Stimulated activated CD4-positive, alpha-beta T cell treated with anti-CD3 and anti-CD28 coated beads, Interleukin-1b, Interleukin-23, amount 100 ng/mL, for 1 hour (primary cell): ENCODE data around the gene ASTE1.
"Not testable (repeated sequence)": the region's sequence is repeated elsewhere in the genome, so short reads cannot be mapped to it uniquely, and the experiment has no call there.

Experiments
- DNase-seq, 2 donors: peaks; one replicate each; pipeline ENCODE4 v3.0.0-alpha.2; 2020; ENCODE audit warnings: low read depth in 2 of 2

The ASTE1 gene

GRCh38 chr3:131008326-131008725 lies 18.3 kb downstream of the ASTE1 start:
- DNase-seq = no peak

GRCh38 chr3:131007782-131008181 lies 18.8 kb downstream of the ASTE1 start:
- no peak for DNase-seq

- no peak for DNase-seq
Measured at GRCh38 chr3:131007256-131007655, 19.4 kb downstream of the ASTE1 start.

GRCh38 chr3:131004603-131005002 lies 22.0 kb downstream of the ASTE1 start:
- no peak for DNase-seq

GRCh38 chr3:131001071-131001470 lies 25.6 kb downstream of the ASTE1 start:
- DNase-seq = no peak

- no peak for DNase-seq
Measured at GRCh38 chr3:130997289-130997688, 29.3 kb downstream of the ASTE1 start.

- DNase-seq = no peak
Measured at GRCh38 chr3:130992344-130992743, 34.3 kb downstream of the ASTE1 start.

GRCh38 chr3:130991126-130991525 lies 35.5 kb downstream of the ASTE1 start:
- no peak for DNase-seq

GRCh38 chr3:130990282-130990681 lies 36.3 kb downstream of the ASTE1 start:
- no peak for DNase-seq

- no peak for DNase-seq
Measured at GRCh38 chr3:130981469-130981868, 45.2 kb downstream of the ASTE1 start.

GRCh38 chr3:130979117-130979516 lies 47.5 kb downstream of the ASTE1 start:
- no peak for DNase-seq

GRCh38 chr3:130976706-130977105 lies 49.9 kb downstream of the ASTE1 start:
- no peak for DNase-seq

GRCh38 chr3:130975251-130975650 lies 51.4 kb downstream of the ASTE1 start:
- DNase-seq = no peak

- DNase-seq = no peak
Measured at GRCh38 chr3:130974201-130974600, 52.4 kb downstream of the ASTE1 start.

- DNase-seq = no peak
Measured at GRCh38 chr3:130973406-130973805, 53.2 kb downstream of the ASTE1 start.

- DNase-seq = not testable (repeated sequence)
Measured at GRCh38 chr3:130972592-130972991, 54.0 kb downstream of the ASTE1 start.

- no peak for DNase-seq
Measured at GRCh38 chr3:130971208-130971607, 55.4 kb downstream of the ASTE1 start.

GRCh38 chr3:130969621-130970020 lies 57.0 kb downstream of the ASTE1 start:
- DNase-seq = no peak

- no peak for DNase-seq
Measured at GRCh38 chr3:130968221-130968620, 58.4 kb downstream of the ASTE1 start.

- DNase-seq = no peak
Measured at GRCh38 chr3:130967281-130967680, 59.3 kb downstream of the ASTE1 start.

- no peak for DNase-seq
Measured at GRCh38 chr3:130963878-130964277, 62.7 kb downstream of the ASTE1 start.
